H1 (cell line): ENCODE data around the gene ZFP1. TPM values are rescaled to one million over a fixed set of nuclear protein-coding genes. Genes with fewer than 3 reads are reported as not detected.

ENCODE experiments used
- CTCF ChIA-PET: fragments of 300-600 bp; sonication (Branson Sonifier 250); formaldehyde crosslinking; loops from one replicate; lab custom pipeline; 2021; ENCODE audit not compliant: partially characterized antibody; lab: Charles Lee
- POLR2A ChIA-PET: fragments of 300-600 bp; sonication (Branson Sonifier 250); formaldehyde crosslinking; loops from one replicate; lab custom pipeline; 2021; ENCODE audit warnings: inconsistent platforms; ENCODE audit not compliant: partially characterized antibody; lab: Charles Lee
- DNase-seq, 2 experiments: peaks; one replicate each; pipeline versions ENCODE4 v3.0.0 to v3.0.0-alpha.2; 2010 to 2022; ENCODE audit warnings: low spot score in 2 of 2, low read depth in 1 of 2, mixed read lengths in 1 of 2
- FAIRE-seq: peaks from 2 replicates; lab custom pipeline; 2011; peaks lifted over from hg19 to GRCh38; lab: Jason Lieb, UNC
- H2AFZ ChIP-seq: 2 replicates; pipeline ENCODE4 v1.8.1; 2012; ENCODE audit warnings: low read length, inconsistent platforms
- H2AK5ac ChIP-seq: 2 replicates; pipeline ENCODE4 v1.6.1; 2013; ENCODE audit warnings: low read depth, low read length
- H2BK120ac ChIP-seq: replicated peaks from 2 replicates; pipeline ENCODE3; 2013; ENCODE audit warnings: low read depth, low read length, inconsistent platforms
- H2BK12ac ChIP-seq: 2 replicates; pipeline ENCODE4 v1.6.1; 2013; ENCODE audit warnings: low read depth, low read length
- H2BK15ac ChIP-seq: 2 replicates; pipeline ENCODE4 v1.6.1; 2013; ENCODE audit warnings: low read length
- H2BK20ac ChIP-seq: 2 replicates; pipeline ENCODE4 v1.6.1; 2013; ENCODE audit warnings: low read length
- H2BK5ac ChIP-seq: 2 replicates; pipeline ENCODE4 v1.6.1; 2013; ENCODE audit warnings: low read depth, low read length
- H3K14ac ChIP-seq: 2 replicates; pipeline ENCODE4 v1.6.1; 2013; ENCODE audit warnings: inconsistent platforms; ENCODE audit not compliant: insufficient read length
- H3K18ac ChIP-seq: 2 replicates; pipeline ENCODE4 v1.6.1; 2013; ENCODE audit warnings: low read length; ENCODE audit errors: extremely low read depth
- H3K23ac ChIP-seq: 2 replicates; pipeline ENCODE4 v1.6.1; 2013; ENCODE audit warnings: inconsistent platforms; ENCODE audit not compliant: insufficient read length
- H3K23me2 ChIP-seq: 2 replicates; pipeline ENCODE4 v1.6.1; 2013; ENCODE audit warnings: low read depth, low read length
- H3K27ac ChIP-seq: 2 replicates; pipeline ENCODE4 v1.6.1; 2011; ENCODE audit warnings: low read depth, low read length, inconsistent platforms
- H3K27me3 ChIP-seq, 4 experiments: replicated peaks in 1 of 4; 1 replicate in 1 of 4; 2 replicates in 3 of 4; pipeline versions ENCODE4 v1.6.1 to v1.8.1; 2011 to 2013; ENCODE audit warnings: low read length in 3 of 4, mild to moderate bottlenecking in 3 of 4, inconsistent platforms in 2 of 4, mixed read lengths in 2 of 4, moderate library complexity in 1 of 4; ENCODE audit not compliant: control insufficient read depth in 3 of 4, insufficient read depth in 3 of 4; ENCODE audit errors: extremely low read depth in 1 of 4
- H3K36me3 ChIP-seq, 4 experiments: 2 replicates each; pipeline versions ENCODE4 v1.6.1 to v1.8.1; 2011 to 2013; ENCODE audit warnings: mild to moderate bottlenecking in 4 of 4, low read length in 3 of 4, moderate library complexity in 2 of 4, control low read depth in 1 of 4, inconsistent platforms in 1 of 4; ENCODE audit not compliant: insufficient read depth in 4 of 4, control insufficient read depth in 2 of 4
- H3K4ac ChIP-seq: replicated peaks from 2 replicates; pipeline ENCODE3; 2013; ENCODE audit warnings: low read length, low read depth, mixed read lengths, inconsistent platforms; ENCODE audit not compliant: insufficient read length
- H3K4me1 ChIP-seq, 4 experiments: replicated peaks in 1 of 4; 1 replicate in 1 of 4; 2 replicates in 3 of 4; pipeline versions ENCODE4 v1.6.1 to v1.8.1; 2011 to 2013; ENCODE audit warnings: low read length in 3 of 4, inconsistent platforms in 2 of 4, mixed read lengths in 1 of 4; ENCODE audit not compliant: insufficient read depth in 4 of 4, control insufficient read depth in 3 of 4
- H3K4me2 ChIP-seq, 2 experiments: 2 replicates each; pipeline versions ENCODE4 v1.6.1 to v1.8.1; 2011 to 2013; ENCODE audit warnings: low read depth in 2 of 2, low read length in 2 of 2, control low read depth in 1 of 2, inconsistent platforms in 1 of 2, mild to moderate bottlenecking in 1 of 2; ENCODE audit not compliant: insufficient read depth in 1 of 2
- H3K4me3 ChIP-seq, 4 experiments: fragments of 200-600, 300-600 bp in 1 of 4; sonication (generic), shearing (Covaris generic), sonication (Bioruptor Twin) in 1 of 4; 2 replicates each; pipeline versions ENCODE4 v1.5.1 to v1.8.1; 2011 to 2016; ENCODE audit warnings: low read length in 4 of 4, low read depth in 3 of 4, control low read depth in 2 of 4, inconsistent platforms in 2 of 4, mild to moderate bottlenecking in 2 of 4, mixed read lengths in 1 of 4, moderate library complexity in 1 of 4; ENCODE audit not compliant: insufficient read depth in 2 of 4; ENCODE audit errors: extremely low read depth in 1 of 4
- H3K56ac ChIP-seq: replicated peaks from 2 replicates; pipeline ENCODE3; 2013; ENCODE audit warnings: low read depth, mild to moderate bottlenecking, mixed read lengths, low read length, inconsistent platforms; ENCODE audit not compliant: insufficient read length
- H3K79me1 ChIP-seq: 2 replicates; pipeline ENCODE4 v1.6.1; 2013; ENCODE audit warnings: low read depth, low read length, control low read depth
- H3K79me2 ChIP-seq, 2 experiments: 2 replicates each; pipeline versions ENCODE4 v1.6.1 to v1.8.1; 2012 to 2013; ENCODE audit warnings: low read length in 2 of 2, mild to moderate bottlenecking in 2 of 2, inconsistent platforms in 1 of 2; ENCODE audit not compliant: insufficient read depth in 2 of 2, control insufficient read depth in 1 of 2
- H3K9ac ChIP-seq, 4 experiments: replicated peaks in 1 of 4; 1 replicate in 1 of 4; 2 replicates in 3 of 4; pipeline versions ENCODE4 v1.6.1 to v1.8.1; 2011 to 2013; ENCODE audit warnings: low read depth in 3 of 4, low read length in 3 of 4, control low read depth in 2 of 4, mild to moderate bottlenecking in 2 of 4, moderate library complexity in 2 of 4, inconsistent platforms in 1 of 4; ENCODE audit errors: extremely low read depth in 1 of 4
- H3K9me3 ChIP-seq, 2 experiments: 2 replicates each; pipeline versions ENCODE4 v1.6.1 to v1.8.1; 2012 to 2013; ENCODE audit warnings: mild to moderate bottlenecking in 2 of 2, moderate library complexity in 2 of 2, control low read depth in 1 of 2, inconsistent platforms in 1 of 2, low read depth in 1 of 2, low read length in 1 of 2, mixed read lengths in 1 of 2; ENCODE audit not compliant: insufficient read depth in 2 of 2
- H4K20me1 ChIP-seq, 2 experiments: replicated peaks in 1 of 2; 2 replicates each; pipeline versions ENCODE3 to v1.8.1; 2011 to 2013; ENCODE audit warnings: inconsistent platforms in 2 of 2, low read length in 2 of 2, mild to moderate bottlenecking in 1 of 2; ENCODE audit not compliant: insufficient read depth in 2 of 2, control insufficient read depth in 1 of 2
- H4K5ac ChIP-seq: 2 replicates; pipeline ENCODE4 v1.6.1; 2013; ENCODE audit warnings: low read length, low read depth, mixed read lengths, inconsistent platforms; ENCODE audit not compliant: insufficient read length
- H4K8ac ChIP-seq: 2 replicates; pipeline ENCODE4 v1.8.0; 2013; ENCODE audit warnings: mild to moderate bottlenecking, moderate library complexity, low read length, inconsistent platforms; ENCODE audit not compliant: insufficient read depth; ENCODE audit errors: extremely low read depth
- H4K91ac ChIP-seq: replicated peaks from 2 replicates; pipeline ENCODE3; 2013; ENCODE audit warnings: low read length, mixed read lengths, inconsistent platforms; ENCODE audit not compliant: insufficient read length
- CBX5 ChIP-seq: fragments of 300-800, 300-1000 bp; sonication (generic); IDR thresholded peaks from 2 replicates; pipeline ENCODE4 v1.7.1; 2016; ENCODE audit warnings: antibody characterized with exemption, low read length, low read depth
- CBX8 ChIP-seq: fragments of 300-800, 300-1000 bp; sonication (generic); IDR thresholded peaks from 2 replicates; pipeline ENCODE4 v1.7.1; 2016; ENCODE audit warnings: low read depth, low read length, borderline replicate concordance
- GABPA ChIP-seq: IDR thresholded peaks from 2 replicates; pipeline ENCODE4 v1.6.1; 2011; ENCODE audit warnings: mild to moderate bottlenecking, low read length, moderate library complexity, borderline replicate concordance; ENCODE audit not compliant: insufficient read depth
- HDAC2 ChIP-seq, 2 experiments: fragments of 300-600 bp in 1 of 2; sonication (generic) in 1 of 2; IDR thresholded peaks; 2 replicates each; pipeline ENCODE4 v1.6.1; 2011 to 2012; ENCODE audit warnings: low read depth in 2 of 2, low read length in 2 of 2, mild to moderate bottlenecking in 2 of 2, moderate library complexity in 2 of 2, borderline replicate concordance in 1 of 2, inconsistent platforms in 1 of 2
- MAX ChIP-seq: IDR thresholded peaks from 2 replicates; pipeline ENCODE4 v1.6.1; 2012; ENCODE audit warnings: inconsistent platforms
- PHF8 ChIP-seq: fragments of 200-600 bp; sonication (generic); conservative IDR thresholded peaks from 2 replicates; pipeline ENCODE4 v1.7.1; 2012; ENCODE audit warnings: low read depth, mild to moderate bottlenecking, inconsistent platforms, low read length, moderate library complexity
- SIX5 ChIP-seq: IDR thresholded peaks from 2 replicates; pipeline ENCODE4 v1.6.1; 2011; ENCODE audit warnings: mild to moderate bottlenecking, low read depth, low read length
- TAF1 ChIP-seq: IDR thresholded peaks from 2 replicates; pipeline ENCODE4 v1.6.1; 2011; ENCODE audit warnings: mild to moderate bottlenecking, low read depth, low read length
- TBP ChIP-seq: IDR thresholded peaks from 2 replicates; pipeline ENCODE4 v1.6.1; 2011; ENCODE audit warnings: low read depth, low read length, improper control_type of control experiment
- WGBS, 2 experiments: shearing (Covaris generic) in 1 of 2; methylation state at CpG; one replicate each; pipeline versions ENCODE4 v1.1.6 to v1.1.7; 2013 to 2015; ENCODE audit warnings: low lambda C conversion rate in 2 of 2, mixed read lengths in 2 of 2, inconsistent platforms in 1 of 2, low coverage in 1 of 2, missing lambda C conversion rate in 1 of 2; ENCODE audit not compliant: insufficient replicate concordance in 2 of 2, insufficient coverage in 1 of 2, insufficient read length in 1 of 2; ENCODE audit errors: extremely low coverage in 1 of 2, missing lambda C conversion rate in 1 of 2; 5-methylcytosine and 5-hydroxymethylcytosine counted together
- polyA plus RNA-seq, 7 experiments: library from polyadenylated mRNA; depleted of rRNA in 3 of 7; stranded (reverse) in 5 of 7; unstranded in 2 of 7; fragments of >200 nt in 5 of 7; fragments of 200-250 nt in 2 of 7; gene quantifications; 1 replicate in 5 of 7; 2 replicates in 1 of 7; 4 replicates in 1 of 7; pipeline versions ENCODE4 v1.2.1 to v1.2.3, GENCODE V29; 2011 to 2013; ENCODE audit warnings: missing spikeins in 2 of 7, mixed read lengths in 2 of 7
- total RNA-seq: library from RNA; stranded (reverse); fragmentation: NEBNext Ultra II Directional; extraction: Animal tissue kit (Norgen Biotek cat#: 25700); gene quantifications from 2 replicates; pipeline ENCODE4 v1.2.1, GENCODE V29; 2021
- TF ChIP-seq, protein P1 (sequence below), 3 experiments: IDR thresholded peaks; 1 replicate in 2 of 3; 2 replicates in 1 of 3; pipeline versions ENCODE4 v1.5.1 to v1.6.1; 2011; ENCODE audit warnings: low read length in 3 of 3, mild to moderate bottlenecking in 3 of 3, inconsistent platforms in 2 of 3, low read depth in 1 of 3, moderate library complexity in 1 of 3; ENCODE audit not compliant: insufficient read depth in 1 of 3; ENCODE audit errors: control extremely low read depth in 1 of 3

Gene ZFP1
- total and polyA plus RNA-seq, 2 of the 8 experiments (the other 6 are each of a cell fraction or from before 2014, with no cell fraction given): 4.0 to 11.2 TPM

GRCh38 chr16:75151798-75152197 is 3.5 kb downstream of the ZFP1 start:
- Histone ChIP-seq H3K56ac (no peak overlapping the region), H3K9me3 (peaks cover 2 to 5% of the 10 kb centered on the region in 2 experiments; a peak in 1 of 4 replicates), H2BK5ac (no peak overlapping the region), H2BK12ac (no peak overlapping the region), H3K79me1 (peaks cover 4% of the 10 kb centered on the region; the same call in 1 of the 2 replicates), H4K20me1 (no peaks in the 10 kb centered on the region), H2BK120ac (no peak overlapping the region), H4K91ac (no peak overlapping the region), H3K4ac (no peak overlapping the region), H3K79me2 (peaks cover 6 to 61% of the 10 kb centered on the region in 2 experiments), H2AK5ac (no peak overlapping the region), H3K4me2 (no peak overlapping the region), H3K36me3 (peaks cover 5 to 20% (median 14%) of the 10 kb centered on the region in 4 experiments), H3K4me1 (no peaks in the 10 kb centered on the region; a peak in 1 of 7 replicates), H3K27ac (no peak overlapping the region), H3K4me3 (no peak overlapping the region), H2BK20ac (no peak overlapping the region), H3K18ac (no peak overlapping the region), H3K23ac (no peak overlapping the region), H4K5ac (no peak overlapping the region), H2AFZ (no peak overlapping the region), H2BK15ac (no peak overlapping the region), H3K9ac (no peak overlapping the region), H3K14ac (no peak overlapping the region), H3K27me3 (no peaks in the 10 kb centered on the region), H4K8ac (no peak overlapping the region), H3K23me2 (peaks cover 2% of the 10 kb centered on the region)
- FAIRE-seq (no peak), DNase-seq (no peak)
- 47% methylated on average over 2 of the region's 2 CpGs; no CpG with 5 or more reads in 1 of the 2 experiments for WGBS, 2 experiments
- POLR2A ChIA-PET: no interaction called here
- CTCF ChIA-PET: no interaction called here
- TF ChIP-seq TAF1 (no peak), SIX5 (no peak), PHF8 (no peak), TBP (no peak), CBX8 (no peak), CBX5 (no peak), MAX (no peak), GABPA (no peak), HDAC2 (IDR thresholded peaks at IDR 0.05; ENCODE audit: borderline replicate concordance in 1 of 2, low read depth in 2 of 2, low read length in 2 of 2) (no peak)
- TF ChIP-seq, protein P1, sequence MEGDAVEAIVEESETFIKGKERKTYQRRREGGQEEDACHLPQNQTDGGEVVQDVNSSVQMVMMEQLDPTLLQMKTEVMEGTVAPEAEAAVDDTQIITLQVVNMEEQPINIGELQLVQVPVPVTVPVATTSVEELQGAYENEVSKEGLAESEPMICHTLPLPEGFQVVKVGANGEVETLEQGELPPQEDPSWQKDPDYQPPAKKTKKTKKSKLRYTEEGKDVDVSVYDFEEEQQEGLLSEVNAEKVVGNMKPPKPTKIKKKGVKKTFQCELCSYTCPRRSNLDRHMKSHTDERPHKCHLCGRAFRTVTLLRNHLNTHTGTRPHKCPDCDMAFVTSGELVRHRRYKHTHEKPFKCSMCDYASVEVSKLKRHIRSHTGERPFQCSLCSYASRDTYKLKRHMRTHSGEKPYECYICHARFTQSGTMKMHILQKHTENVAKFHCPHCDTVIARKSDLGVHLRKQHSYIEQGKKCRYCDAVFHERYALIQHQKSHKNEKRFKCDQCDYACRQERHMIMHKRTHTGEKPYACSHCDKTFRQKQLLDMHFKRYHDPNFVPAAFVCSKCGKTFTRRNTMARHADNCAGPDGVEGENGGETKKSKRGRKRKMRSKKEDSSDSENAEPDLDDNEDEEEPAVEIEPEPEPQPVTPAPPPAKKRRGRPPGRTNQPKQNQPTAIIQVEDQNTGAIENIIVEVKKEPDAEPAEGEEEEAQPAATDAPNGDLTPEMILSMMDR (IDR thresholded peaks at IDR 0.05; ENCODE audit: control extremely low read depth in 1 of 3, insufficient read depth in 1 of 3, low read depth in 1 of 3, low read length in 3 of 3): no peak
